GM23338 (cell line): ENCODE results near the gene KBTBD8.

Experiments used
- CREB1 ChIP-seq: fragments of 250-450 bp; sonication (Bioruptor Pico); IDR thresholded peaks from 2 replicates; pipeline ENCODE4 v1.5.0; 2020; ENCODE audit warnings: low read depth, mild to moderate bottlenecking, moderate library complexity
- CTCF ChIP-seq, 2 experiments: fragments of 200-600 bp in 1 of 2; sonication (generic) in 1 of 2; conservative IDR thresholded peaks; 2 replicates each; pipeline versions ENCODE4 v1.5.1 to v1.6.1; 2016 to 2017; ENCODE audit warnings: antibody characterized with exemption in 2 of 2, low read depth in 2 of 2, mild to moderate bottlenecking in 2 of 2, moderate library complexity in 1 of 2
- ETS1 ChIP-seq: IDR thresholded peaks from 2 replicates; pipeline ENCODE4 v1.6.1; 2016; ENCODE audit warnings: antibody characterized with exemption
- EZH2 ChIP-seq: fragments of 200-600 bp; sonication (generic); IDR thresholded peaks from one replicate; pipeline ENCODE4 v1.8.0; 2017; ENCODE audit warnings: antibody characterized with exemption, mild to moderate bottlenecking, low read depth; ENCODE audit not compliant: unreplicated experiment
- EZH2phosphoT487 ChIP-seq: fragments of 200-600 bp; sonication (generic); IDR thresholded peaks from one replicate; pipeline ENCODE4 v1.8.1; 2018; ENCODE audit warnings: antibody characterized with exemption; ENCODE audit not compliant: unreplicated experiment
- JUNB ChIP-seq: IDR thresholded peaks from one replicate; pipeline ENCODE4 v1.6.1; 2016; ENCODE audit warnings: antibody characterized with exemption; ENCODE audit not compliant: unreplicated experiment
- NANOG ChIP-seq: IDR thresholded peaks from 2 replicates; pipeline ENCODE4 v1.6.1; 2016; ENCODE audit warnings: antibody characterized with exemption, borderline replicate concordance
- POLR2AphosphoS5 ChIP-seq: IDR thresholded peaks from 2 replicates; pipeline ENCODE4 v1.6.1; 2016; ENCODE audit warnings: antibody characterized with exemption, low read depth
- REST ChIP-seq: IDR thresholded peaks from one replicate; pipeline ENCODE4 v1.6.1; 2018; ENCODE audit warnings: antibody characterized with exemption; ENCODE audit not compliant: unreplicated experiment
- STAT1 ChIP-seq: IDR thresholded peaks from one replicate; pipeline ENCODE4 v1.6.1; 2016; ENCODE audit warnings: antibody characterized with exemption; ENCODE audit not compliant: unreplicated experiment
- ZNF114 ChIP-seq: fragments of 250-450 bp; sonication (Bioruptor Pico); IDR thresholded peaks from 2 replicates; pipeline ENCODE4 v1.5.0; 2020; ENCODE audit warnings: mild to moderate bottlenecking, moderate library complexity
- ZNF331 ChIP-seq: fragments of 250-450 bp; sonication (Bioruptor Pico); IDR thresholded peaks from 2 replicates; pipeline ENCODE4 v1.5.0; 2020; ENCODE audit warnings: low read depth, mild to moderate bottlenecking, moderate library complexity
- ZNF462 ChIP-seq: fragments of 250-450 bp; sonication (Bioruptor Pico); IDR thresholded peaks from 2 replicates; pipeline ENCODE4 v1.5.0; 2020; ENCODE audit warnings: mild to moderate bottlenecking, moderate library complexity

GRCh38 chr3:66971891-66972551 lies 26.1 kb upstream of the KBTBD8 start:
- TF ChIP-seq CTCF (conservative IDR thresholded peaks at IDR 0.05; ENCODE audit: low read depth in 2 of 2) (peak; percentile 86 to 96), EZH2 (no peak), STAT1 (no peak), POLR2AphosphoS5 (no peak), REST (no peak), ZNF114 (no peak), ZNF462 (CRISPR knock-in tag) (peak; percentile 10; the same call in 1 of the 2 replicates), CREB1 (CRISPR knock-in tag) (no peak), EZH2phosphoT487 (no peak), JUNB (no peak), ETS1 (no peak), NANOG (no peak), ZNF331 (CRISPR knock-in tag) (no peak)
